Smooth muscle cell (in vitro differentiated cells): ENCODE measurements around the gene PBX3. TPM values are rescaled to one million over a fixed set of nuclear protein-coding genes. Genes with fewer than 3 reads are reported as not detected.

ENCODE experiments used
- DNase-seq: peaks from one replicate; lab custom pipeline; 2025; ENCODE audit not compliant: unreplicated experiment; lab: John Stamatoyannopoulos, UW
- H2AFZ ChIP-seq: fragments of 200-600 bp; sonication (generic); 2 replicates; pipeline ENCODE4 v1.6.0; 2016; ENCODE audit warnings: antibody characterized with exemption, low read depth, mild to moderate bottlenecking
- H3F3A ChIP-seq: fragments of 200-600 bp; sonication (generic); 2 replicates; pipeline ENCODE4 v1.6.0; 2017; ENCODE audit warnings: antibody characterized with exemption, low read depth
- H3K27ac ChIP-seq: fragments of 200-600 bp; sonication (generic); 2 replicates; pipeline ENCODE4 v1.5.1; 2016; ENCODE audit warnings: low read depth, mild to moderate bottlenecking
- H3K27me3 ChIP-seq: fragments of 200-600 bp; sonication (generic); 2 replicates; pipeline ENCODE4 v1.6.1; 2016; ENCODE audit warnings: low read depth, mild to moderate bottlenecking
- H3K36me3 ChIP-seq: fragments of 200-600 bp; sonication (generic); 2 replicates; pipeline ENCODE4 v1.5.1; 2016; ENCODE audit warnings: low read depth
- H3K4me1 ChIP-seq: fragments of 200-600 bp; sonication (generic); 2 replicates; pipeline ENCODE4 v1.5.1; 2016; ENCODE audit warnings: low read depth
- H3K4me2 ChIP-seq: fragments of 200-600 bp; sonication (generic); 2 replicates; pipeline ENCODE4 v1.6.0; 2016; ENCODE audit warnings: mild to moderate bottlenecking
- H3K4me3 ChIP-seq: fragments of 200-600 bp; sonication (generic); 2 replicates; pipeline ENCODE4 v1.5.1; 2016; ENCODE audit warnings: mild to moderate bottlenecking
- H3K79me2 ChIP-seq: fragments of 200-600 bp; sonication (generic); 2 replicates; pipeline ENCODE4 v1.6.0; 2016; ENCODE audit warnings: low read depth, mild to moderate bottlenecking
- H3K9ac ChIP-seq: fragments of 200-600 bp; sonication (generic); 2 replicates; pipeline ENCODE4 v1.6.0; 2016; ENCODE audit warnings: low read depth
- H3K9me3 ChIP-seq: fragments of 200-600 bp; sonication (generic); replicated peaks from 2 replicates; pipeline ENCODE4 v1.5.1; 2016; ENCODE audit warnings: low read depth
- H4K20me1 ChIP-seq: fragments of 200-600 bp; sonication (generic); 2 replicates; pipeline ENCODE4 v1.6.0; 2016; ENCODE audit warnings: low read depth
- CTCF ChIP-seq: fragments of 200-600 bp; sonication (generic); IDR thresholded peaks from 2 replicates; pipeline ENCODE4 v1.5.1; 2017; ENCODE audit warnings: borderline replicate concordance, mild to moderate bottlenecking, antibody characterized with exemption; ENCODE audit not compliant: insufficient read depth, poor library complexity, severe bottlenecking
- WGBS: methylation state at CpG from one replicate; pipeline ENCODE4 v1.1.7; 2016; ENCODE audit warnings: low lambda C conversion rate; 5-methylcytosine and 5-hydroxymethylcytosine counted together
- polyA plus RNA-seq: library from polyadenylated mRNA; unstranded; fragments of >200 nt; fragmentation: Nextera tagmentation; extraction: Ambion mirVana; gene quantifications from 2 replicates; pipeline ENCODE4 v1.2.1, GENCODE V29; 2016
- total RNA-seq: library from RNA; depleted of rRNA; stranded (reverse); fragments of >200 nt; gene quantifications from 2 replicates; pipeline ENCODE4 v1.2.3, GENCODE V29; 2014

PBX3 gene
- total and polyA plus RNA-seq, 2 experiments from 2014 or later = 15.3 to 34.6 TPM

GRCh38 chr9:125852386-125852785 lies 105.2 kb downstream of the PBX3 start:
- Histone ChIP-seq H3K4me3 (no peak overlapping the region), H2AFZ (no peak overlapping the region), H3K4me2 (no peak overlapping the region), H4K20me1 (peaks cover 49% of the 10 kb centered on the region), H3K27me3 (no peaks in the 10 kb centered on the region), H3K4me1 (peaks cover 7% of the 10 kb centered on the region), H3K79me2 (peaks cover 28% of the 10 kb centered on the region), H3K36me3 (no peaks in the 10 kb centered on the region), H3K9me3 (no peaks in the 10 kb centered on the region), H3F3A (peaks cover 2% of the 10 kb centered on the region), H3K9ac (no peak overlapping the region), H3K27ac (no peak overlapping the region)
- WGBS = 98% methylated on average over 2 of the region's 2 CpGs
- DNase-seq = no peak
- no peak for TF ChIP-seq CTCF

DNA sequence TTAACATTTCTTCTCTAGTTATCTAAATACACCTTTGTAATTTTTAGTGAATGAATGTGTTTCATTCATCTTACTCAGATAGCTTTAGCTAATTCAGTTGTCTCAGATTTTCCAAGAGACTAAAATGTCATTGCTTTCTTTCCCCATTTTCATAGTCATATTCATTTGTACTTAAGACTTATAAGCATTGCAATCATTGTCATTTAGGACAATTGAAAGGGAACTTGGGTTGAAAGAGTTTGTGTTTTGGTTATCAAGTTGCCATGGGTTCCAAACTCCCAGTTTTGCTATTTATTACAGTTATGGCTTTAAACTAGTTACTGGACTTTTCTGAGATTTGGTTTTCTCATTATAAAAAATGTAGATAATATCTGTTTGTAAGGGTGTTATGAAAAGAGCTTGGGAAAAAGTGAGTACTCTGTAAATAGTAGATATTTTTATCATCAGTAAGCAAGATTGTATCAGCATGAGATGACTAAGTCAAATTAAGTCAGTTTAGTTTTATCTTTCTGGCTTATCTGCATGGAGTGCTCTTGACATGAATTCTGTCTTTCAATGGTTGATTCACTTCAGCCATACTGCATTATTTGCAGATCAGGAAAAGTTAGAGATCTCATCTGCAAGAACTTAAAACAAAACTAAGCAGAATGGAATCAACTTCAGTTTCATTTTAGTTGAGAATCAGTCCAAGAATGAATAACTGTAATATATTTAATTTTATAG lies 107.5 kb downstream of the PBX3 start:
- Histone ChIP-seq H3K79me2 (peaks cover 20% of the 10 kb centered on the region), H3K9ac (no peak overlapping the region), H3K36me3 (no peaks in the 10 kb centered on the region), H3K27me3 (no peaks in the 10 kb centered on the region), H3K4me1 (peaks cover 7% of the 10 kb centered on the region), H3K27ac (no peak overlapping the region), H3K4me2 (no peak overlapping the region), H3K9me3 (no peaks in the 10 kb centered on the region), H4K20me1 (peaks cover 50% of the 10 kb centered on the region), H2AFZ (no peak overlapping the region), H3F3A (peaks cover 2% of the 10 kb centered on the region), H3K4me3 (no peak overlapping the region)
- TF ChIP-seq CTCF = no peak
- DNase-seq = no peak

DNA sequence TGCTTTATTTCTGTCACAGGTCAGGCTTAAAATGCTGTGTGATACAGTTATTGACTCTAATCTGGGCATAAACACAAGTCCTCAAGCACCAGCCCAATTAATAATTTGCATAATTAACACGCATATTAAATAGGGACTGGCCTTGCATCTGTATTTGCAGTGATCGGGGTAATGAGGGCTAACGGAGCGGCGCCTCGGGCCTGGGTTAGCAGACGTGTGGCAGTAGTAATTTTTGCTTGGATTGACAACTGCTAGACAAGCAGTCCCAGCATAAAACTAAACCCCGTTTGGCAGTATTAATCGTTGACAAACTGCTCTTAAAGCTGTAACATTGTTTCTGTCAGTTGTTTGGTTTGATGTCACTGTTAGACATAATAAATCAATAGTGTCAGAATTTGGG lies 109.2 kb downstream of the PBX3 start:
- Histone ChIP-seq H3K4me2 (no peak overlapping the region), H3K4me3 (no peak overlapping the region), H3K79me2 (peaks cover 15% of the 10 kb centered on the region), H4K20me1 (peaks cover 47% of the 10 kb centered on the region), H2AFZ (no peak overlapping the region), H3K4me1 (peaks cover 7% of the 10 kb centered on the region), H3K9ac (no peak overlapping the region), H3K9me3 (no peaks in the 10 kb centered on the region), H3F3A (no peaks in the 10 kb centered on the region), H3K27me3 (no peaks in the 10 kb centered on the region), H3K36me3 (no peaks in the 10 kb centered on the region), H3K27ac (no peak overlapping the region)
- no peak for TF ChIP-seq CTCF
- WGBS = 94% methylated on average over 9 of the region's 9 CpGs
- DNase-seq = no peak

DNA sequence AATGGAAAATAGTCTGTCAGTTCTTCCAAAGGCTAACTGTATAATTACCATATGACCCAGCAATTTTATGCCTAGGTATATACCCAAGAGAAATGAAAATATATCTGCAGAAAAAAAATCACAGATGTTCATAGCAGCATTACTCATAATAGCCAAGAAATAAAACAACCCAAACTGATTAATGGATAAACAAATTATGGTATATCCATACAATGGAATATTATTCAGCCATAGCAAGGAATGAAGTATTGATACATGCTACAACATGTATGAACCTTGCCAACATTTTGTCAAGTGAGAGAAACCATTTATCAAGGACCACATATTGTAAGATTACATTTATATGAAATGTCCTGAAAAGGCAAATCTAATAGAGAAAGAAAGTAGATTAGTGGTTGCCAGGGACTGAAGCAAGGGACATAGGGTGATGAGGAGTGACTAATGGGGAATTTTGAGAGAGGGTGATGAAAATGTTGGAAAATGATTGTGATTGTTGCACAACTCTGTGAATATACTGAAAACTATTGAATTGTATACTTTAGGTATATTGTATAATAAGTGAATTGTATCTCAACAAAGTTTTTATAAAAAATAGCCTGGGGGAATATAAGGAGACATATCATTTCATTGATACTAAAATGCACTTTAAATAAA lies 114.4 kb downstream of the PBX3 start:
- Histone ChIP-seq H3K27ac (no peak overlapping the region), H3K36me3 (no peaks in the 10 kb centered on the region), H2AFZ (no peak overlapping the region), H3F3A (no peaks in the 10 kb centered on the region), H3K9ac (no peak overlapping the region), H4K20me1 (peaks cover 37% of the 10 kb centered on the region), H3K79me2 (peaks cover 15% of the 10 kb centered on the region), H3K9me3 (no peaks in the 10 kb centered on the region), H3K4me1 (no peaks in the 10 kb centered on the region), H3K27me3 (no peaks in the 10 kb centered on the region), H3K4me3 (no peak overlapping the region), H3K4me2 (no peak overlapping the region)
- DNase-seq = no peak
- TF ChIP-seq CTCF = no peak
